Epithelial cell of esophagus (primary cell): ENCODE measurements around the gene SUB1.

ENCODE experiments used
- DNase-seq: peaks from one replicate; pipeline ENCODE4 v3.0.0; 2010; ENCODE audit warnings: low read depth
- H3K4me3 ChIP-seq: 2 replicates; pipeline ENCODE4 v1.5.1; 2011; ENCODE audit warnings: mild to moderate bottlenecking, low read length, control low read depth
- TF ChIP-seq, protein P1 (sequence below): IDR thresholded peaks from 2 replicates; pipeline ENCODE4 v1.5.1; 2011; ENCODE audit warnings: low read depth, mild to moderate bottlenecking, low read length, control low read depth, inconsistent platforms; ENCODE audit not compliant: insufficient read depth; ENCODE audit errors: missing control alignments

Gene SUB1

DNA sequence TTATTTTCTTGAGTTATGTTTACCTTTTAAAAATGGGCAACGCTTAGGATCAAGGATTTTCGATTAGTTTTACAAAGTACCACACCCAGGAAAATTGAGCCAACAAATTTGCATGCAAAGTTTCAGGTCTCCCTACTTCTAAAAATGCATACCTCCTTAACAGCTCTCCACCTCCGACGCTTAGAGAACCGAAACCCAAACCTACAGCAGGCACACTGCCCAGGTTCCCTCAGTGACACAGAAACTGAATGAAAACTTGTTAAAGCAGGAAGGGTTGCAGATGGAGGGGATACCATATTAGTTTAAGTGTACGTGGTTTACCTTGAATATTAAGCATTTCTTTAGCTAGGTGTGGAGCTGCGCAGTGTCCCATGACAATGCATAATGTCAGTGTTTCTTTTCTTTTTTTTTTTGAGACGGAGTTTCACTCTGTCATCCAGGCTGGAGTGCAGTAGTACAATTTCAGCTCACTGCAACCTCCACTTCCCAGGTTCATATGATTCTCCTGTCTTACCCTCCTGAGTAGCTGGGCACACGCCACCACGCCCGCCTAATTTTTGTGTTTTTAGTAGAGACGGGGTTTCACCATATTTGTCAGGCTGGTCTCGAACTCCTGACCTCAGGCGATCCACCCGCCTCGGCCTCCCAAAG lies 1.6 kb upstream of the SUB1 start:
- TF ChIP-seq, protein P1, sequence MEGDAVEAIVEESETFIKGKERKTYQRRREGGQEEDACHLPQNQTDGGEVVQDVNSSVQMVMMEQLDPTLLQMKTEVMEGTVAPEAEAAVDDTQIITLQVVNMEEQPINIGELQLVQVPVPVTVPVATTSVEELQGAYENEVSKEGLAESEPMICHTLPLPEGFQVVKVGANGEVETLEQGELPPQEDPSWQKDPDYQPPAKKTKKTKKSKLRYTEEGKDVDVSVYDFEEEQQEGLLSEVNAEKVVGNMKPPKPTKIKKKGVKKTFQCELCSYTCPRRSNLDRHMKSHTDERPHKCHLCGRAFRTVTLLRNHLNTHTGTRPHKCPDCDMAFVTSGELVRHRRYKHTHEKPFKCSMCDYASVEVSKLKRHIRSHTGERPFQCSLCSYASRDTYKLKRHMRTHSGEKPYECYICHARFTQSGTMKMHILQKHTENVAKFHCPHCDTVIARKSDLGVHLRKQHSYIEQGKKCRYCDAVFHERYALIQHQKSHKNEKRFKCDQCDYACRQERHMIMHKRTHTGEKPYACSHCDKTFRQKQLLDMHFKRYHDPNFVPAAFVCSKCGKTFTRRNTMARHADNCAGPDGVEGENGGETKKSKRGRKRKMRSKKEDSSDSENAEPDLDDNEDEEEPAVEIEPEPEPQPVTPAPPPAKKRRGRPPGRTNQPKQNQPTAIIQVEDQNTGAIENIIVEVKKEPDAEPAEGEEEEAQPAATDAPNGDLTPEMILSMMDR: no peak
- no peak overlapping the region for H3K4me3 ChIP-seq
- no peak for DNase-seq

DNA sequence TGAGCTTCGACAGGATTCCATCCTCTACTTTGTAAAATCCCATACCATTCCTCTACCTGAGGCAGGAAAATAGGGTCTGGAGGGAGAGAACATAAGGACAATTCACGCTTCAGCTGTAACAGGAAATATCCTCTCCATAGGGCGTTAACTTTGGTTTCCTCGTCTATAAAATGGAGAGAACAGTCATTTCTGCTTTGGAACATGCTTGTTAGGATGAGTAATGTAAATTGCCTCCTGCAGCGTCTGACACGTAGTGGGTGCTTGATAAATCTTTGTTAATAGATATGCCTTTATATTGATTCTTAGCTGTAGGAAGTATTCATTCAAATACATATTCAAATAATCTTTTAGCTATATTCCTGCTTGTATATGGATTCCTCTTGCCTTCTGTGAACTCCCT lies 711 bp upstream of the SUB1 start:
- H3K4me3 ChIP-seq: no peak overlapping the region
- TF ChIP-seq, protein P1: no peak
- peak; percentile 28 for DNase-seq

DNA sequence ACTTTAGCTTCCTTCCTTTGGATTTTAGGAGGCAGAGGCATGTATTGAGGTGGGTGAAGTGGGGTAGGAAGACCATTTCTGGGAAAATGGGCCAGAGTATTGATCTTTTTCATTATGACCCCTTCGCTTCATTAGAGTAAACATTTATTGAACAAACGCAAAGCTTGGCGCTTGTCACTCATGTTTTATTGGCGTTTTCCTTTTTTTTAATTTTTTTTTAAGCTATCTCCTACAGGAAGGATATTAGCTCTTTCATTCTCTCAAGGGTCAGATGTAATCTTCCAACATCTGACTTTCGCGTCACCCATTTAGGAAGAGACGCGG lies 273 bp upstream of the SUB1 start:
- peak overlapping the region; percentile 92 for H3K4me3 ChIP-seq
- DNase-seq: no peak
- TF ChIP-seq, protein P1: no peak

DNA sequence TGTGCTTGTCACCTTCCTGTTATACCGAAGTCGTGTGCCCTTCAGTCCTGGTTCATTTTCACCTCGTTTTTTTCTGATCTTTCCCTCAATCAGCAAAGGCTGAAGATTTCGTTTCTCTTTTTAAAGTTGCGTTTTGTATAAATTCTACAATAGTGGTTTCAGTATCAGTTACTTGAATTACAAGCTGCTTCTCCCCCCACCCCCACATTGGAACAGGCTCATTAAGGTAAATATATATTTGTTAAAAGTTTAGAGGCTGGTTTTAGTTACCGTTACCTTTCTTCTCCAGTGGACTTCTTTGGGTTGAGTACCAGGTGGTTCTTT lies 881 bp downstream of the SUB1 start:
- no peak for DNase-seq
- peak overlapping the region; percentile 92 for H3K4me3 ChIP-seq
- TF ChIP-seq, protein P1: no peak

DNA sequence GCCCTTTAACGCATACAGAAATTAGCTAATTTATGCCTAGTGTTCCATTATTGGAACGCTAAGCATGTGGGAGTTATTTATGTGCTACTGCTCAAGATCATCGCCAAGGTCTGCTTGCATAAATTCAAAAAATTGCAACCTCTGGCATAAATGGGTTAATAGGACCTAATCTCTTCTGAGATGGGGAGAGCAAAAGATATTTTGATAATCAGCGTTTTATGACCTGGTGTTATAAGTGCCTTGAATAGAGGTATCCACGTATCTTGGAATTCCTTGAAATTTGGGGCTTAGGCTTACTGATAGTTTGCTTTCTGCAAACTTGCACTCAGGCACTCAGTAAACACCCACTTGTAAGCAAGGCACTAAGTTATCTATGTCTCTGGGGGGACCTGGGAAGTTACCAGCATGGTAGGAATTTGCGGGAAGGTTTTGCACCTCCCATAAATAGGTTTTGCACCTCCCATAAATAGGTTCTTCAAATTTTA lies 1.8 kb downstream of the SUB1 start:
- no peak for DNase-seq
- peak overlapping the region; percentile 92 for H3K4me3 ChIP-seq
- TF ChIP-seq, protein P1: no peak

DNA sequence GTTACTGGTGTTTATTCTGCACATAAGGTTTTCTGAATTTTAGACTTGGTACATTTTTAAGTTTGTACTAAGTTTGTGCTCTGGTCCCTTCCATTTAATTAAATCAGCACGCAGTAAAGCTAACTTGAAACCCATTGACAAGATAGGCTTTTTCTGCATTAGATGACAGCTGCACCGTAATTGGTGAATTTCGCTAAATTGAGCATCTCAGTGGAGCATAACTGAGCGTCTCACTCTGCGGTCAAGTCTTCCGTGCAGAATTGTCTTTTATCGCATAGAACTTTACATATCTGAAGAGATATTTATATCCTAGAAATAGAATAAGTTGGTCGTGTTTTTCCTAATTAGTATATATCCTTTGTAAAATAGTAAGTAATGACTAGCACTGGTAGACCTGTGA lies 4.1 kb downstream of the SUB1 start:
- no peak overlapping the region for H3K4me3 ChIP-seq
- no peak for DNase-seq
- TF ChIP-seq, protein P1: no peak

DNA sequence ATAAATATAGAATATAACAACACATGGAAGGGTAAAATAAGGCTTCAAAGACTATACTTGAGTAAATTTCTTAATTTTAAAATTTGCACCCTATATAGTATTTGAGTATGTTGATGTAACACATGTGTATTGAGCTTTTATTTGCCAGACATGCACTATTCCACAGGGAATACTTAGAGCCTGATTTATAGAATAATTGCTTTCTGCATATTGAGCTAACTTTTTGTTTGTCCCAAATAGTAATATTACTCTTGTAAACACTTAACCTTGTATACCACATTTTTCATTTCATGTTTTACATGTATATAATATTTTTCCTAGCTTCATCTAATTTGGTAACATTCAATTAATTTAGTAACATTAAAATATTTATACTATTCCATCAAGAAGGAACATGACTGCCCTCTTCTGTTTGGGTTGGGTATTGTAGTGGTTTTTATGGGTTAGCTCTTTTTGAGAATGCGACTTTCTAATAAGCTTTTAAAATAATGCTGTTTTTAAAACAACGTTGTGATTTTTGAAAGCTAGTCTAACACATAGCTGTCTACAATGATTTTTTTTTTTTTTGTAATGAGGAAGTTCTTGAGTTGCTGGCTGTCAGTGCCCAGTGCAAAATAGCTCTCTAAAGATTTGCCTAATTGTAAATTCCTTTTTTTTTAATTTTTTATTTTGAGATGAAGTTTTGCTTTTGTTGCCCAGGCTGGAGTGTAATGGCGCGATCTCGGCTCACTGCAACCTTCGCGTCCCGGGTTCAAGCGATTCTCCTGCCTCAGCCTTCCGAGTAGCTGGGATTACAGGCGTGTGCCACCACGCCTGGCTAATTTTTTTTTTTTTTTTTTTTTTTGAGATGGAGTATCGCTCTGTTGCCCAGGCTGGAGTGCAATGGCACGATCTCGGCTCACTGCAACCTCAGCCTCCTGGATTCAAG lies 4.8 kb downstream of the SUB1 start:
- TF ChIP-seq, protein P1: peak; percentile 69
- H3K4me3 ChIP-seq: no peak overlapping the region
- DNase-seq: peak; percentile 61
